ENCODE results near the gene TCP11X1. TPM values are rescaled to one million over a fixed set of nuclear protein-coding genes. Genes with fewer than 3 reads are reported as not detected.

TCP11X1 gene
- not detected in 5 replicates for total RNA-seq (2022; extraction: Qiagen RNA extraction; ENCODE audit: low read depth)

DNA sequence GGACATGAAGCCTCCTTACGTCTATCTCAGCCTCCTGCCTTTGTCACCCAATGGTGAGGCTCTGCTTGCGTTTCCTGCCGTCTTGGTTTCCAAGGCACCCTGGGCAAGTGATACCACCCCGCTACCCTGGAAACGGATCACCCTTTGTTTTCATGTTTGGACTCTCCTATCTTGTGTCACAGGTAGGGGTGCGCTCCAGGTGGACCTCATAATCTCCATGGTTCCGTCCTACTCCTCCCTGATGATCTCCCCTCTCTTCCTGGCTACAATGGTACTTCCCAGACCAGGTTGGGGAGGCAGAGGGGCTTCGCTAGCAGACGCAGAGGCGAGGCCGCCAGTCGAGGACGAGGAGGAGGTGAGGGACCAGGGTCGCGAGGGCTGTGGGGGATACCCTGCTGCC, at the start of gene TCP11X1:
TSS of gene TCP11X1 (plus strand) at position 316 of the 400 bp plus-strand sequence.

DNA sequence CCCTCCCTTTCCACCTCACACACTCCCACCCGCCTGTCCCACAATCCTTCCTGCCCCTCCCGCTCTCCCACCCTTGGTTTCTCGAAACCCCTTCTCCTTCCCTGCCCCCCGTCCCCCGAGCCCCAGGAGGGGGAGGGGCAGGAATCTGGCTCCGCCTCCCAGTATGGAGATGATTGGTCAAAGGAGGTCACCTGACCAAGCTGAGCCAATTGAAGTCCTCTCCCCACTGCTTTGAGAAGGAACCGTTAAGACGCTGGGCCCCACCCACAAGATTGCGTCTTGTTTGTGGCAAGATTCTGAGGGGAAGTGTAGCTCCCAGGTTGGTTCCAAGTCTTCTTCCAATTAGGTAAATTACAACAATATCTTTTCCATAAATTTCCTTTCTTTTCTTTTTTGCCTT, 31.8 kb downstream of the TCP11X1 start, which contains the start of gene NXF2:
TSS of gene NXF2 (plus strand) at position 275 of the 400 bp plus-strand sequence. CDS start 59,912 bp downstream, outside the sequence.

Other genes with a start within 250 kb of the TCP11X1 start
- not detected in 5 replicates for gene TCEAL2, start 89.6 kb upstream of the TCP11X1 start, total RNA-seq (2022; extraction: Qiagen RNA extraction; ENCODE audit: low read depth)
- gene TCEAL6, start 72.8 kb upstream of the TCP11X1 start, total RNA-seq (2022; extraction: Qiagen RNA extraction; ENCODE audit: low read depth) = not detected in 5 replicates
- gene BEX5, start 59.3 kb upstream of the TCP11X1 start, total RNA-seq (2022; extraction: Qiagen RNA extraction; ENCODE audit: low read depth) = not detected in 5 replicates
- gene NXF2, start 31.9 kb downstream of the TCP11X1 start, total RNA-seq (2022; extraction: Qiagen RNA extraction; ENCODE audit: low read depth) = not detected in 5 replicates
- not detected in 5 replicates for gene NXF2B, start 224.7 kb downstream of the TCP11X1 start, total RNA-seq (2022; extraction: Qiagen RNA extraction; ENCODE audit: low read depth)